Activated gamma-delta T cell treated with Interleukin-2 at 50 U/mL for 16 hours (primary cell): ENCODE data around the gene ARID5B.
A peak's percentile ranks its signal among the peaks of the same experiment; 100 is the strongest.

ENCODE experiments used
- DNase-seq: peaks from one replicate; pipeline ENCODE4 v3.0.0-alpha.2; 2020

Gene ARID5B

DNA sequence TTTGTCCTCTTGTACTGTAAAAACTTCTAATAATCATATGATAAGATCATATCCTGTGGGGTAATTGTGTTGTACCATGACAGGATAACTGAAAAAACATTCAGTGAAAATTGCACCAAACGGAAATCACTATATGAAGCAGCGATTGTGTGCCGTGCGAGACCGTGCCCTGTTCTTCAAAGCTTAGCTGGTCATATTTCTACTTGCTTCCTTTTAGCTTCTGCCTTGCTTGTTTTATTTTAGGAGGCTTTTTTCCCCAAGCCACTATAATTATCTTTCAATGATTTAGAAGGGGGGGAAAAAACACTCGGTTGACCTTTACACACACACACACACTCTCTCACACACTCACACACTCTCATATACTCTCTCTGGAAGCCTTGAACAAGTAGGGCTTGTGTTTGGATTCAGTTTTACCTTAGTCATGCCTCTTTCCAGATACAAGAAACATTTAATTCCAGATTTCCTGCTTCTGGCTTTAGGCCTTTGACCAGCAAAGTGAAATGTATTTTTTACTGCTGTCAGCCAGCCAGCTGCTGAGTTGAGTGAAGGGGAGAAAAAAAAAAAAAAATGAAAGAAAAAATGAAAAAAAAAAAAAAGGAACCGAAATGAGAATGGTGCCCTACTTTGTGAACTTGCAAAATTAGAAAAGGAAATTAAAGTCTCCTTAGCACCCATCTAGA lies 181.4 kb downstream of the ARID5B start:
- peak; percentile 38 for DNase-seq

DNA sequence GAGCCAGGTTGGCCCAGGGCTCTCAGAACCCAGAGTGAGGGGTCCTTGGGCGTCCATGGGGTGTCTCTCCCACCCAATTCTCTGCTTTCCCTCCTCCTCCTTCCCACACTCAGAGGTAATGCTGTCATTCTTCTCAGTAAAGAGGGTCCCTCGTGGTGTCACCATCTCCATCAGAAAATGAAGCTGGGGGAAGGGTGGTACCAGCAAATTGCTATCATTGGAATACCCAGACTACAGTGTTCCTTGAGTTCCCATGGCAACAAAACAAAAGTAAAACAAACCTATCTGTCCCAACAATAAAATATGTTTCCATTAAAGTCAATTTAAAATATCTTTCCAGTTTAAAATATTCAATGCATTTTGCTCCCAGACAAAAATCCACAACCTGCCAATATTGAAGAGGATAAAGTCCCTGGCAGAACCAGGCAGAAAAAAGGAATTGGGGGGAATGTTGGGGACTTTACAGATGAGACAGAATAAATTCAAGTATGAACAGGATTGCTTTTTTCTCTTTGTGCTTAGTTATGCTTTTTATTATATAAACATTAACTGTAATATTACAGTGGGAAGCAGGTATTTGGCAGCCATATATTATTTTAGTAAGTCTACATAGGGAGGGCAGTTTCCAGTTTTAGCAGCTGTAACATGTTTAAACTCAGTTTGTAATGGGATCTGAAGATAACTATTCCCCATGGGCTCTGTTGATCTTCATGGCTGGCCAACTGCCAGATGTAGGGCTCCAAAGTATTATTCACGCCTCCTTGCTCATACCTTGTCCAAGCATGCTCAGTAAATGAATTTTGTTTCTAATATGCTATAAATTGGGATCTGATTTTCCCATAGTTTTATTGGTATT lies 182.1 kb downstream of the ARID5B start:
- DNase-seq, result no peak

- DNase-seq, result no peak
Observed at GRCh38 chr10:62084451-62084850, 183.0 kb downstream of the ARID5B start.

GRCh38 chr10:62085404-62085803 lies 183.9 kb downstream of the ARID5B start:
- no peak for DNase-seq

DNA sequence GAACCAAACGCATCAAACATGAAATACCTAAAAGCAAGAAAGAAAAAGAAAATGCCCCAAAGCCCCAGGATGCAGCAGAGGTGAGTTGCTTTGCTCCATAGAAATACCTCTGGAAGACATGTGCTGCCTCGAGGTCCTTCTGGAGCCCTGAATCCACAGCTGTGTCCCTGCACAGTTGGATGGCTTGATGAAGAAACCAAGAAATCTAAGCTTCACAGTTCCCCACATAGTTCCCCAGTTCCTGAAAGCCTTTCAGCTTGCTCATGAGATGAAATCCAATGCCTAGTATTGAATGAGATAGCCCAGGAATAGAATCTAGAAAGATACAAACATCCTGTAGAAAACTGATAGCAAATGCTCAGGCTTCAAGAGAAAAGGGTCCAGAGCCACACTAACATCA lies 184.3 kb downstream of the ARID5B start:
- DNase-seq, result no peak

DNA sequence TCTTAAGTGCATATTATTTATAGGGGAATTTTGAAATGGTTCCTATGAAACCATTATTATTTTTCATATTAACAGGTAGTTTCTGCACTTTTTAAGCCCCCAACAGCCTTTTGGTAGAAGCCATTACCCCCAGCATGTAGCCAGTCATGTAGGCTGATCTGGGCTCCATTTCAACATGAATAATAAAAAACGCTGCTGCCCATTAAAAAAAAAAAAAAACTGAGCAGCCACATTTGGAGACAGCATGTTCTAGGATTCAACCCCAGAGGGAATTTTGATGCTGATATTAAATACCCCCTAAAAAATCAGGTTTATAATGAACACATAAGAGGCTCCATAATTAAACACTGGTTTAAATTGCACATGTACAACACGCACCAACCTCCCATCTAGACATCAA lies 185.8 kb downstream of the ARID5B start:
- DNase-seq, result no peak

GRCh38 chr10:62088786-62089185 lies 187.3 kb downstream of the ARID5B start:
- no peak for DNase-seq

- no peak for DNase-seq
Observed at GRCh38 chr10:62092301-62093030, 191.0 kb downstream of the ARID5B start.

- DNase-seq, result no peak
Observed at GRCh38 chr10:62093863-62094291, 192.4 kb downstream of the ARID5B start.

DNA sequence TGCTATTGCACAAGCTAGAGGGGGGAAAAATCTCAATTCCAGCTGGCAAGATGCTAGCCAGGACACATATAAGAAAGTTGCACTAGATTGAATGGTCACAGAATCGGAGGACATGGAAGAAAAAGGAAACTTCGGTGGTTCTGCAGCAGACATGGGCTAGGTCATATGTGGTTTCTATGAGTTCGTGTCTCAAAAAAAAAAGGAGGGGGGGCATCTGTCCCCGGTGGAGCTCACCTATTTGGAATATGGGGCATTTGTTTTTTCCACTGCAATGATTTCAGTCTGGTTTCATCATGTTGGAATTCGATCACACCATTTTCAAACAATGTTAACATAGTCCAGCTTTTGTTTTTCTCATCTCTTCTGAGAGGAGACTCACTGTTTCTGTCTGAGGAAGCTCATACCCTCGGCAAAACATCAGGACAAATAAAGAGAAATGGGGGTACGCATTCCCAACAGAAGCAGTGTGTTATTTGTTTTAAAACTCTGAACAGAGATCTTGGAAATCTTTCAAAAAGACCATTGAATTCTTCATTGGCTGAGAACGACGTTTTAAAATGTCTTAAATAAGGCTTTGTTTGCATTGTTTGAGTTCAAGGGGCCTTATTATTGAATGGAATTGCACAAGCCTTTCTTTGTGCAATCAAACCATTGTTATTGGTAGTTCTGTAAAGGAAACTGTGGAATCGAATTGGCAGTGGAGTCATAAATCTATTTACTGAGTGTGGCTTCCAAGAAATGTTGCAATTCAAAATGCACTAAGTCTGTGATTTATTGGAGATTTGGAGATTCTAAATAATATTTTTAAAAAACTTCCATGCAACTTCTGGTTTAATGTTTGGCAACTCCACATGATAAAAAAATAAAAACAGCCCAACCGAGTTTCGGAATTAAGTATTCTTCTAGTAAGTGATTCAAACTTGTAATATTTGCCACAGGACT lies 194.0 kb downstream of the ARID5B start:
- no peak for DNase-seq

DNA sequence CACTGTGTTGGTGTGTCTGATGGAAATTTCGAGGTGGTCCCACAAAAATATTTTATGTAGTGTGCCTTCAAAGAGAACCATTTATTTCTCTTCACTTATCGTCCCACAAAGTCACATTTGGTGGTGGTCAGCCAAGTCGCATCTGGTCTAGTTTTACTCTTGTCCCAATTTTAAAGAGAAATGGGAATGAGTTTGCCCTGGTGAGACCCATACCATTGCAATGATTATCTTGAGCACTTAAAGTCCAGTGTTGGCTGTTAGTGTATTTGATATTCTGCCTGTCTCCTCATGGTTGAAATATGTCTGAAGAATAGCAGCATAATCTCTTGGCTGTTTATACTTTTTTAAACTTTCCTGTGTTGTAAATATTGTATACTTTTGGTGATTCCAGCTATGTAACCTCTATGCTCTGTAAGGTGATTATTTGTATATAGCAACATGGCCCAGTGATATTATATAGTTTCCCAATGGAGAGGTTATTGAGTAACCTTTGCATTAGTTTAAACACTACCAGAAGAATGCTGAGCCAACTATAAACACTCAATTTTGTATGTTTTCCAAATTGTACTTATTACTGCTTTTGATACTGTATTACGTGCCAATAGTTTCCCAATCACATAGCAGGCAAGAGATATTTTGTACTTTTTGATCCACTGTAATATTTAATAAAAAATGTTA lies 194.9 kb downstream of the ARID5B start:
- no peak for DNase-seq

DNA sequence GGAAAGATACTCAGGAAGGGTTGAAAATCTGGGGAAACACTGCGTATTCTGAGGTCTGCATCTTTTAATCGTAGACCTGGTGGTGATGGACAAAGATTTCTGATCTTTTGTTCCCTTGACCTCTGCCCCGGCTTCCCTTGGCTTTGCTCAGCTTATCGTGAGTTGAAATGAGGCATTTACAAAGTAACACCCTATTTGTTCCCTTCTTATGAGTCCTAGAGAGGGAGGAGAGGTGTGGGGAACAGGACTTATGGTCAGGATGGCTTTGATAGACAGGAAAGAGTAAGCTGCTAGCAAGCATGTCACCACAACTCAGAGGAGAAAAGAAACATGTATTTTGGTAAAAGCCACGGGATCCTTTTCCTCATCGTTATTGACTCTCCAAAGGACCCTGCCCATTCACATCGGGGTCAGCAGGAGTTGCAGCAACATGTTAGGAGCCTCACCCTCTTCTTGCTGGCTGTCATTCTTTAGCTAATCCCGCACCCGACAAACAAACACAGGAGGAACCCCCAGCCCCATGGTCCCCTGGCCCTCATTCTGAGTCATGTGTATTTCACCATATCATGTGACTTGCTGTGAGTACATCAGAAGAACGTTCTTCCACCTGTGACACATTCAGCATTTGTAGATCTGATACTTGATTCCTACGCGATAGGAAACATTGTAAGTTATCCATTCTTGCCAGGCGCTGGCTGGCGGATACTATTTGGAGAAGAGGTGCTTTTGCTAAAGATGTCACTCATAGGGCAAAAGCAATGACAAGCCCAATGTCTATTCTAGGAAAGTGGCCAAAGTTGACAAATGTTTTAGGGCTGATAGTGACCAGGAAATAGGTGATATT lies 197.0 kb downstream of the ARID5B start:
- DNase-seq, result no peak

- DNase-seq, result no peak
Observed at GRCh38 chr10:62099299-62099698, 197.8 kb downstream of the ARID5B start.

DNA sequence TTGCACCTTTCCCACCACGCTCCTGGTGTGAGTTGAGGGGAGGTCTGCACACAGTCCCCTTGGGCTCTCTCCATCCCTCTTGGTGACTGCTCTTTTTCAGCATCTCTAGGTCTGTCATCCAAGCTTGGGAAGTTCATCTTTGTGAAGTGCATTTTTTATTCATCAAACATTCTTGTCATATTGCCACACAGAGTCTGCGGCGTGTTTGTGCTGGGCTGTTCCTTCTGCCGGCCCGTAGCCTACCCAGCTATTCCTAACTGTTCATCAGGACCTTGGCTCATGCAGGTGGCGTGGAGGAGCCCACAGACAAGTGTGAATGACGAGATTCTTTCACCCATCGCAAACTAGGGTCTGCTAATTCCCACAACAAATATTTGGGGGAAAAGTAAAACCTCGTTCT lies 202.4 kb downstream of the ARID5B start:
- no peak for DNase-seq

DNA sequence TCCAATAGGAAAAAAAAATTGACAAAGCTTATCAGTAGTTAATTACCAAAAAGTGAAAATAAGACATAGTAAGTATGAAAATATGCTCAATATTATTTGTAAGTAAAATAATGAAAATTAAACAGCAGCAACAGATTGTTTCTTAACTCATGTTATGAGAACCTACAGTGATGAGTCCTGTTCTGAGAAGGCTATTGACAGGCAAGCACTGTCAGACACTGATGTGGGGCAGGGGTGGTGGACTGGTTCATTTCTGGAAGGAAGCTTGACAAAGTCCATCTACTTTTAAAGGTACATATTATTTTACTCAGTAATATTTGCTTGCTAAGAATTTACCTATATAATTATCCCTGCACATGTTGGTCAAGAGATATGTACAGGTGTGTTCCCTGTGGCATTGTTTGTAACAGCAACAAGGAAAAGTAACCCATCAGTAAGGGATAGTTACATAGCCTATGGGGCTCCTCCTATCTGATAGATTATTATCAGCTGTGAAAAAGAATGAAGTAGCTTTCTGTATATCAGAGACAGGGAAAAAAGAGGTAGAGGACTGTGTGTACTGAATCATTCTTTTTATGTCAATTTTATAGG lies 205.5 kb downstream of the ARID5B start:
- no peak for DNase-seq

DNA sequence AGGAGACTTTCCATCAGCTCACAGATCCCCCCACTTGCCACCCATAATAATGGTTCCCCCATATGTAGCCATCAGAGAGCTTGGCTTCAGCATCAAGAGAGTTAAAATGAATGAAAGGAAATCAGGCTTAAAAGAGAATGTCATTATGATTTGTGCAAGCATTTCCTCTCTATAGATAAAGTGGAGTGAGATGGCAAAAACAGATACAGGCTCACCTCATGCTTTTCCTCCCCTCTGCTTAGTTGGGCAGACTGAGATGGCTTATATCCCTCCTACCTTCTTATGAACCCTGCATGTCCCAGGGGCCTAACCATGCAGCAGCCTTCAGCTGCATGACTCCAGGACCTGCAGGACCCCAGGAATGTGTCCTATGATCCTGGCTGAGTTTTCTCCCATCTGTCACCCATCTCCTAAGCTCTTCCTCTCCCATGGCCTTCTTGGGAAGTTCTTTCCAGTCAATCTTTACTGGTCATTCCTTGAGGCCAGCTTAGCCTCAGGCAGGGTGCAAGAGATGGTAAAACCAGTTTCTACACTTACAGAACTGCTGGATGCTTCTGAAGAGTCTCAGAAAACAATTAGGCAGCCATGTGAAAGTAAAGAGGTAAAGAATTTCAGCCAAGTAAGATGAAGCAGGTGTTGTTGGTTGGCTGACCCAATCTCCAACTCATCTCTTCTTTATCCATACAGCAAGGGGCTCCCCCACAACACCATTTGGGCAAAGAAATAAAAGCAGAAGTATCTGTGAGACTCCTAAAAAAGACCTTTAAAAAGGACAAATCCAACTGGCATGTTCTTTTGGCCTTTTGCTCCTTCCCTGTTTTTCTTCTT lies 207.5 kb downstream of the ARID5B start:
- DNase-seq, result no peak

GRCh38 chr10:62109587-62110293 lies 208.2 kb downstream of the ARID5B start:
- DNase-seq, result no peak

DNA sequence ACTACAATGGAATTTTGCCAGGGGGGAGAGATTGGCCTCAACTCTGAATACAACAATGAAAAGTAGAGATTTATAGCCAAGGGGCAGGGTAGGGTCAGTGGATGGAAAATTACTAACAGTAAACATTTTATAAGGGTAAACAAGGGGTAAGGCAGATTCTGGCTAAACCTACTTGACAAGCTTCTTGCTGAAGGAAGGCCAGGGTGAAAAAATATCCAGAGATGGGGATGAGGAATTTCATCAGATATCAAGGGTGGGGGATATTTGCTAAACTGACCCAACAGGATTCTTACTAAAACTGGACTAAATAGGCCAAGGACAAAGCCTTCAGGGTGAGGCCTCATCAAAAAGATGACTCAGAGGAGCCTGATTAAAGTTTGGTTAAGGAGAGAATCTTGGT lies 210.8 kb downstream of the ARID5B start:
- DNase-seq, result no peak

- DNase-seq, result no peak
Observed at GRCh38 chr10:62112963-62113362, 211.5 kb downstream of the ARID5B start.
